HepG2 (cell line): Measurements from ENCODE around the gene TBC1D14. TPM values are rescaled to one million over a fixed set of nuclear protein-coding genes. Genes with fewer than 3 reads are reported as not detected.

Experiments used
- BORCS8-MEF2B ChIP-seq: sonication (generic); formaldehyde crosslinking; IDR thresholded peaks from 2 replicates; pipeline ENCODE4 v1.8.0; 2022; ENCODE audit warnings: mild to moderate bottlenecking, missing genetic modification reagents
- CCAR2 ChIP-seq: fragments of 200-400 bp; formaldehyde crosslinking; optimal IDR thresholded peaks from 2 replicates; pipeline ENCODE3; 2018; ENCODE audit warnings: low read depth, mild to moderate bottlenecking, low read length, moderate library complexity
- ELF4 ChIP-seq: sonication (generic); formaldehyde crosslinking; IDR thresholded peaks from 2 replicates; pipeline ENCODE4 v1.5.0; 2020; ENCODE audit warnings: missing genetic modification reagents, mild to moderate bottlenecking, moderate library complexity, borderline replicate concordance
- FIP1L1 ChIP-seq: fragments of 200-400 bp; formaldehyde crosslinking; IDR thresholded peaks from 2 replicates; pipeline ENCODE4 v1.6.1; 2018; ENCODE audit warnings: low read depth, mild to moderate bottlenecking, low read length, moderate library complexity, borderline replicate concordance; ENCODE audit not compliant: insufficient read depth
- HNF4G ChIP-seq, 2 experiments: sonication (generic) in 1 of 2; formaldehyde crosslinking in 1 of 2; IDR thresholded peaks; 2 replicates each; pipeline versions ENCODE4 v1.4.0 to v1.6.1; 2011 to 2020; ENCODE audit warnings: borderline replicate concordance in 2 of 2, low read depth in 2 of 2, mild to moderate bottlenecking in 2 of 2, low read length in 1 of 2, missing genetic modification reagents in 1 of 2, moderate library complexity in 1 of 2
- IKZF4 ChIP-seq: sonication (generic); formaldehyde crosslinking; IDR thresholded peaks from 2 replicates; pipeline ENCODE4 v1.5.1; 2020; ENCODE audit warnings: borderline replicate concordance, mild to moderate bottlenecking, low read depth, missing genetic modification reagents; ENCODE audit errors: not compliant biosample characterization
- ISX ChIP-seq: sonication (generic); formaldehyde crosslinking; conservative IDR thresholded peaks from 2 replicates; pipeline ENCODE4 v1.5.0; 2020; ENCODE audit warnings: missing genetic modification reagents
- JARID2 ChIP-seq: sonication (generic); formaldehyde crosslinking; IDR thresholded peaks from 2 replicates; pipeline ENCODE4 v1.8.1; 2023; ENCODE audit warnings: missing genetic modification reagents, inconsistent platforms; ENCODE audit not compliant: insufficient replicate concordance
- KDM5A ChIP-seq: fragments of 200-600 bp; sonication (generic); IDR thresholded peaks from 2 replicates; pipeline ENCODE4 v1.7.0; 2018; ENCODE audit warnings: antibody characterized with exemption, mild to moderate bottlenecking, low read length, borderline replicate concordance
- MYC ChIP-seq: sonication (generic); formaldehyde crosslinking; IDR thresholded peaks from 2 replicates; pipeline ENCODE4 v1.9.0; 2021; ENCODE audit warnings: missing genetic modification reagents, borderline replicate concordance
- NFKBIZ ChIP-seq: IDR thresholded peaks from 2 replicates; pipeline ENCODE4 v1.6.1; 2018; ENCODE audit warnings: missing genetic modification reagents, missing compliant biosample characterization
- SCMH1 ChIP-seq: sonication (generic); formaldehyde crosslinking; IDR thresholded peaks from 2 replicates; pipeline ENCODE4 v1.9.0; 2021; ENCODE audit warnings: missing genetic modification reagents, mild to moderate bottlenecking, borderline replicate concordance
- ZFY ChIP-seq: sonication (generic); formaldehyde crosslinking; IDR thresholded peaks from 2 replicates; pipeline ENCODE4 v1.4.0; 2020; ENCODE audit warnings: missing genetic modification reagents
- ZNF12 ChIP-seq: sonication (generic); formaldehyde crosslinking; IDR thresholded peaks from 2 replicates; pipeline ENCODE4 v1.5.0; 2020; ENCODE audit warnings: missing genetic modification reagents
- ZNF264 ChIP-seq: sonication (generic); formaldehyde crosslinking; IDR thresholded peaks from 2 replicates; pipeline ENCODE4 v1.4.0; 2020; ENCODE audit warnings: missing genetic modification reagents
- ZNF501 ChIP-seq: sonication (generic); formaldehyde crosslinking; IDR thresholded peaks from 2 replicates; pipeline ENCODE4 v1.5.1; 2020; ENCODE audit warnings: mild to moderate bottlenecking, moderate library complexity, missing genetic modification reagents
- ZNF589 ChIP-seq: sonication (generic); formaldehyde crosslinking; conservative IDR thresholded peaks from 2 replicates; pipeline ENCODE4 v1.8.0; 2022; ENCODE audit warnings: mild to moderate bottlenecking, moderate library complexity, missing genetic modification reagents
- ZNF841 ChIP-seq: sonication (generic); formaldehyde crosslinking; IDR thresholded peaks from 2 replicates; pipeline ENCODE4 v1.8.1; 2023; ENCODE audit warnings: missing genetic modification reagents, borderline replicate concordance
- polyA plus RNA-seq, 8 experiments: library from polyadenylated mRNA; depleted of rRNA in 3 of 8; stranded (reverse) in 7 of 8; unstranded in 1 of 8; fragments of >200 nt; fragmentation: Illumina TruSeq in 4 of 8; extraction: Trizol in 4 of 8; gene quantifications; 2 replicates each; pipeline versions ENCODE4 v1.2.1 to v1.2.3, GENCODE V29; 2011 to 2016; ENCODE audit warnings: low read depth in 4 of 8, missing spikeins in 1 of 8, mixed read lengths in 1 of 8; ENCODE audit not compliant: insufficient read depth in 1 of 8
- total RNA-seq, 5 experiments: library from RNA; depleted of rRNA; stranded (reverse); fragments of >200 nt; fragmentation: Illumina TruSeq; extraction: Trizol; gene quantifications; 2 replicates each; pipeline ENCODE4 v1.2.3, GENCODE V29; 2016; ENCODE audit warnings: low read depth in 1 of 5
- TF ChIP-seq, protein P1 (sequence below): IDR thresholded peaks from 2 replicates; pipeline ENCODE4 v1.6.1; 2012; ENCODE audit warnings: low read length, improper control_type of control experiment
- TF ChIP-seq, protein P2 (sequence below): sonication (generic); formaldehyde crosslinking; IDR thresholded peaks from 2 replicates; pipeline ENCODE4 v1.4.0; 2020; ENCODE audit warnings: missing genetic modification reagents, borderline replicate concordance

TBC1D14 gene
- total and polyA plus RNA-seq, 2 of the 13 experiments (the other 11 are each of a cell fraction or from before 2014, with no cell fraction given) = 29.5 to 46.5 TPM

DNA sequence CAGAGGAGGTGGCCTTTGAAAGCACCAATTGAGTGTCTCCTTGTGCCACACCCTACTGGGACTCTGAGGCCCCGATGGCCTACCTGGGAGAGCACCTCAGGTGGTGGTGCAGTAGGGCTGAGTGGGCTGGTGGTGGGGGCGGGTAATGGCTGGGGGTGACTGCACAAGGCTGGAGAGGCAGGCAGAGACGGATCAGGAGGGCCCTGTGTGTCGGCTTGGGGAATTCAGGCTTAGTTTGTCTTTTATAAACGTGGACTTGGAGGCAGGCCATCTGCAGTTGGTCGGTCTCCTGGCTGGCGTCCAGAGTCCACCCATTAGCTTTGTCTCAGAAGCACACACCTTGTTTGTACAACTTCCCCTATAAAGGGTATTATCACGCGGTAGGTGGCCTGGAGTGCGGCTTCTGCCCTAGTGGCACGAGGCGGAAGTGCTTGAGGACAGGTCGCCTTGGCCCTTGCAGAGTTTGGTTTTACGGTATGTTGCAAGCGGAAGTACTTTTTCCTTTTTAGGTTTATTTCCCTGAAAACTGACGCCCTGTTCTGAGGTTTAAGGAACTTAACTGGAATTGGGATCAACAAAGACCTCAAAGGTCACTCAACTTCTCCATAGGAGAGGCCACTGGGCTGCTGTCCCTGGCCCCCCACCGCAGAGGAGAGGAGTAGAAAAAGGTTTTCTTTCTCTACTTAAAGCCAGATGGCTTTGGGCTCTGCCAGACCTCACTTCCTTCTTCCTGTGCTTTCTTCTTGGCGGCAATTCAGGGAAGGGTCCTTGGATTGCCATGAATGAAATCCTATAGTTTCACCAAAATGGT is 8.0 kb downstream of the TBC1D14 start (continued):
- TF ChIP-seq, protein P1, sequence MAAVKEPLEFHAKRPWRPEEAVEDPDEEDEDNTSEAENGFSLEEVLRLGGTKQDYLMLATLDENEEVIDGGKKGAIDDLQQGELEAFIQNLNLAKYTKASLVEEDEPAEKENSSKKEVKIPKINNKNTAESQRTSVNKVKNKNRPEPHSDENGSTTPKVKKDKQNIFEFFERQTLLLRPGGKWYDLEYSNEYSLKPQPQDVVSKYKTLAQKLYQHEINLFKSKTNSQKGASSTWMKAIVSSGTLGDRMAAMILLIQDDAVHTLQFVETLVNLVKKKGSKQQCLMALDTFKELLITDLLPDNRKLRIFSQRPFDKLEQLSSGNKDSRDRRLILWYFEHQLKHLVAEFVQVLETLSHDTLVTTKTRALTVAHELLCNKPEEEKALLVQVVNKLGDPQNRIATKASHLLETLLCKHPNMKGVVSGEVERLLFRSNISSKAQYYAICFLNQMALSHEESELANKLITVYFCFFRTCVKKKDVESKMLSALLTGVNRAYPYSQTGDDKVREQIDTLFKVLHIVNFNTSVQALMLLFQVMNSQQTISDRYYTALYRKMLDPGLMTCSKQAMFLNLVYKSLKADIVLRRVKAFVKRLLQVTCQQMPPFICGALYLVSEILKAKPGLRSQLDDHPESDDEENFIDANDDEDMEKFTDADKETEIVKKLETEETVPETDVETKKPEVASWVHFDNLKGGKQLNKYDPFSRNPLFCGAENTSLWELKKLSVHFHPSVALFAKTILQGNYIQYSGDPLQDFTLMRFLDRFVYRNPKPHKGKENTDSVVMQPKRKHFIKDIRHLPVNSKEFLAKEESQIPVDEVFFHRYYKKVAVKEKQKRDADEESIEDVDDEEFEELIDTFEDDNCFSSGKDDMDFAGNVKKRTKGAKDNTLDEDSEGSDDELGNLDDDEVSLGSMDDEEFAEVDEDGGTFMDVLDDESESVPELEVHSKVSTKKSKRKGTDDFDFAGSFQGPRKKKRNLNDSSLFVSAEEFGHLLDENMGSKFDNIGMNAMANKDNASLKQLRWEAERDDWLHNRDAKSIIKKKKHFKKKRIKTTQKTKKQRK = no peak
- peak; percentile 83; the same call in 1 of the 2 replicates for TF ChIP-seq ZNF589 (CRISPR knock-in tag)
- TF ChIP-seq KDM5A = no peak
- no peak for TF ChIP-seq FIP1L1
- TF ChIP-seq MYC = peak; percentile 91
- TF ChIP-seq NFKBIZ (CRISPR knock-in tag) = peak; percentile 96
- no peak for TF ChIP-seq IKZF4 (CRISPR knock-in tag)
- peak; percentile 82; the same call in 1 of the 2 replicates for TF ChIP-seq HNF4G (IDR thresholded peaks at IDR 0.05; ENCODE audit: borderline replicate concordance, low read depth, low read length)
- peak; percentile 85; the same call in 1 of the 2 replicates for TF ChIP-seq HNF4G (CRISPR knock-in tag; IDR thresholded peaks at IDR 0.05; ENCODE audit: borderline replicate concordance, low read depth)
- TF ChIP-seq ISX (CRISPR knock-in tag) = no peak; the same call in 1 of the 2 replicates
- TF ChIP-seq CCAR2 = no peak
- TF ChIP-seq JARID2 (CRISPR knock-in tag) = no peak
- TF ChIP-seq ZNF841 (CRISPR knock-in tag) = no peak
- TF ChIP-seq, protein P2, sequence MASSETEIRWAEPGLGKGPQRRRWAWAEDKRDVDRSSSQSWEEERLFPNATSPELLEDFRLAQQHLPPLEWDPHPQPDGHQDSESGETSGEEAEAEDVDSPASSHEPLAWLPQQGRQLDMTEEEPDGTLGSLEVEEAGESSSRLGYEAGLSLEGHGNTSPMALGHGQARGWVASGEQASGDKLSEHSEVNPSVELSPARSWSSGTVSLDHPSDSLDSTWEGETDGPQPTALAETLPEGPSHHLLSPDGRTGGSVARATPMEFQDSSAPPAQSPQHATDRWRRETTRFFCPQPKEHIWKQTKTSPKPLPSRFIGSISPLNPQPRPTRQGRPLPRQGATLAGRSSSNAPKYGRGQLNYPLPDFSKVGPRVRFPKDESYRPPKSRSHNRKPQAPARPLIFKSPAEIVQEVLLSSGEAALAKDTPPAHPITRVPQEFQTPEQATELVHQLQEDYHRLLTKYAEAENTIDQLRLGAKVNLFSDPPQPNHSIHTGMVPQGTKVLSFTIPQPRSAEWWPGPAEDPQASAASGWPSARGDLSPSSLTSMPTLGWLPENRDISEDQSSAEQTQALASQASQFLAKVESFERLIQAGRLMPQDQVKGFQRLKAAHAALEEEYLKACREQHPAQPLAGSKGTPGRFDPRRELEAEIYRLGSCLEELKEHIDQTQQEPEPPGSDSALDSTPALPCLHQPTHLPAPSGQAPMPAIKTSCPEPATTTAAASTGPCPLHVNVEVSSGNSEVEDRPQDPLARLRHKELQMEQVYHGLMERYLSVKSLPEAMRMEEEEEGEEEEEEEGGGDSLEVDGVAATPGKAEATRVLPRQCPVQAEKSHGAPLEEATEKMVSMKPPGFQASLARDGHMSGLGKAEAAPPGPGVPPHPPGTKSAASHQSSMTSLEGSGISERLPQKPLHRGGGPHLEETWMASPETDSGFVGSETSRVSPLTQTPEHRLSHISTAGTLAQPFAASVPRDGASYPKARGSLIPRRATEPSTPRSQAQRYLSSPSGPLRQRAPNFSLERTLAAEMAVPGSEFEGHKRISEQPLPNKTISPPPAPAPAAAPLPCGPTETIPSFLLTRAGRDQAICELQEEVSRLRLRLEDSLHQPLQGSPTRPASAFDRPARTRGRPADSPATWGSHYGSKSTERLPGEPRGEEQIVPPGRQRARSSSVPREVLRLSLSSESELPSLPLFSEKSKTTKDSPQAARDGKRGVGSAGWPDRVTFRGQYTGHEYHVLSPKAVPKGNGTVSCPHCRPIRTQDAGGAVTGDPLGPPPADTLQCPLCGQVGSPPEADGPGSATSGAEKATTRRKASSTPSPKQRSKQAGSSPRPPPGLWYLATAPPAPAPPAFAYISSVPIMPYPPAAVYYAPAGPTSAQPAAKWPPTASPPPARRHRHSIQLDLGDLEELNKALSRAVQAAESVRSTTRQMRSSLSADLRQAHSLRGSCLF (CRISPR knock-in tag) = no peak
- TF ChIP-seq ZFY (CRISPR knock-in tag) = peak; percentile 60; the same call in 1 of the 2 replicates
- TF ChIP-seq SCMH1 (CRISPR knock-in tag) = no peak
- no peak for TF ChIP-seq ELF4
- peak; percentile 82 for TF ChIP-seq ZNF264
- TF ChIP-seq ZNF12 = peak; percentile 86; the same call in 1 of the 2 replicates
- TF ChIP-seq BORCS8-MEF2B (CRISPR knock-in tag) = peak; percentile 97
- 0 out of 2 replicates have a peak, but pooled peaks have one; percentile 43 for TF ChIP-seq ZNF501 (CRISPR knock-in tag)
